Mesendoderm (in vitro differentiated cells): ENCODE measurements around the gene RFX1.

Experiments
- DNase-seq: peaks from one replicate; pipeline ENCODE4 v3.0.0; 2013
- H2AK5ac ChIP-seq: 2 replicates; pipeline ENCODE4 v1.6.1; 2013; ENCODE audit warnings: low read length, inconsistent platforms
- H2BK120ac ChIP-seq: 2 replicates; pipeline ENCODE4 v1.6.1; 2013; ENCODE audit warnings: low read depth, mild to moderate bottlenecking, low read length, moderate library complexity, mixed read lengths
- H2BK15ac ChIP-seq: replicated peaks from 2 replicates; pipeline ENCODE4 v1.6.1; 2013; ENCODE audit warnings: low read depth, mild to moderate bottlenecking, moderate library complexity
- H2BK5ac ChIP-seq: 2 replicates; pipeline ENCODE4 v1.6.1; 2013; ENCODE audit warnings: low read length, inconsistent platforms
- H3K18ac ChIP-seq: 2 replicates; pipeline ENCODE4 v1.6.1; 2013; ENCODE audit warnings: mild to moderate bottlenecking, low read length, mixed read lengths
- H3K23ac ChIP-seq: one replicate; pipeline ENCODE4 v1.6.1; 2013; ENCODE audit warnings: low read length
- H3K27ac ChIP-seq: 2 replicates; pipeline ENCODE4 v1.5.1; 2013; ENCODE audit warnings: low read depth, mild to moderate bottlenecking, inconsistent platforms, low read length, moderate library complexity
- H3K27me3 ChIP-seq: 2 replicates; pipeline ENCODE4 v1.6.1; 2013; ENCODE audit warnings: low read length, control low read depth, mild to moderate bottlenecking, inconsistent platforms; ENCODE audit not compliant: insufficient read depth, poor library complexity
- H3K36me3 ChIP-seq: 2 replicates; pipeline ENCODE4 v1.6.1; 2013; ENCODE audit warnings: low read length, inconsistent platforms; ENCODE audit not compliant: control insufficient read depth, insufficient read depth
- H3K4ac ChIP-seq: one replicate; pipeline ENCODE4 v1.6.1; 2013; ENCODE audit warnings: low read depth, mild to moderate bottlenecking, low read length, moderate library complexity
- H3K4me1 ChIP-seq: 2 replicates; pipeline ENCODE4 v1.6.1; 2013; ENCODE audit warnings: low read depth, low read length, inconsistent platforms; ENCODE audit not compliant: control insufficient read depth
- H3K4me2 ChIP-seq: 2 replicates; pipeline ENCODE4 v1.6.1; 2013; ENCODE audit warnings: low read length
- H3K4me3 ChIP-seq: 2 replicates; pipeline ENCODE4 v1.5.1; 2013; ENCODE audit warnings: mild to moderate bottlenecking, low read length
- H3K56ac ChIP-seq: one replicate; pipeline ENCODE4 v1.6.1; 2013; ENCODE audit warnings: low read length
- H3K79me1 ChIP-seq: 2 replicates; pipeline ENCODE4 v1.6.1; 2013; ENCODE audit warnings: low read length, inconsistent platforms
- H3K79me2 ChIP-seq: 2 replicates; pipeline ENCODE4 v1.6.1; 2013; ENCODE audit warnings: mild to moderate bottlenecking, low read length; ENCODE audit not compliant: control insufficient read depth, insufficient read depth
- H3K9ac ChIP-seq: 2 replicates; pipeline ENCODE4 v1.6.1; 2013; ENCODE audit warnings: low read length, inconsistent platforms
- H4K5ac ChIP-seq: one replicate; pipeline ENCODE4 v1.6.1; 2013; ENCODE audit warnings: low read length
- H4K8ac ChIP-seq: one replicate; pipeline ENCODE4 v1.6.1; 2013; ENCODE audit warnings: low read depth, mild to moderate bottlenecking, control low read depth, low read length, moderate library complexity
- WGBS: extraction: QIAGEN DNeasy Blood & Tissue Kit; methylation state at CpG from one replicate; pipeline ENCODE4 v1.1.7; 2013; ENCODE audit warnings: low lambda C conversion rate, missing lambda C conversion rate; ENCODE audit not compliant: insufficient coverage; ENCODE audit errors: extremely low coverage; 5-methylcytosine and 5-hydroxymethylcytosine counted together

RFX1 gene

GRCh38 chr19:13992025-13992424 is 14.1 kb downstream of the RFX1 start:
- Histone ChIP-seq H3K36me3 (no peaks in the 10 kb centered on the region), H2BK120ac (no peak overlapping the region), H3K9ac (no peak overlapping the region), H2AK5ac (no peak overlapping the region), H3K23ac (no peak overlapping the region), H3K27me3 (no peaks in the 10 kb centered on the region), H4K5ac (no peak overlapping the region), H3K4me1 (no peaks in the 10 kb centered on the region), H3K27ac (no peak overlapping the region), H3K4me2 (no peak overlapping the region), H3K79me2 (no peaks in the 10 kb centered on the region), H4K8ac (no peak overlapping the region), H2BK15ac (no peak overlapping the region), H3K4me3 (no peak overlapping the region), H3K79me1 (no peaks in the 10 kb centered on the region), H3K4ac (no peak overlapping the region), H3K18ac (no peak overlapping the region), H2BK5ac (no peak overlapping the region), H3K56ac (no peak overlapping the region)
- no peak for DNase-seq
- no CpG with 5 or more reads among the region's 7 CpGs for WGBS

DNA sequence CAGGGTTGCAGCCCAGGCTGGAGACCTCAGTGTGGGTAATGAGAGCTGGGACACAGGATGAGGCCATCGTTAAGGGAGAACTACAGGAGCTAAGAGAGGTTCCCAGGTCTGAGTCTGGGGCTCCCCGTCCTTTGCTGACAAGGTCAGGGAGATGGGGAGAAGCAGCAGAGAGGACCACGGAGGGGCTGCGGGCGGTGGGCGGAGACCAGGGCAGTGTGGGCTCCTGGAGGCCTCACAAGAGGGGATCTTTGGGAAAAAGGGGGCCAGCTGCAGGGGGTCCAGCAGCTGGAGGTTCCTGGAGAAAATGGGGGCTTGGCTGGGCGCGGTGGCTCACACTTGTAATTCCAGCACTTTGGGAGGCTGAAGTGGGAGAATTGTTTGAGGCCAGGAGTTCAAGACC is 16.0 kb downstream of the RFX1 start:
- DNase-seq: no peak
- Histone ChIP-seq H3K18ac (no peak overlapping the region), H3K27me3 (no peaks in the 10 kb centered on the region), H3K4ac (no peak overlapping the region), H2BK120ac (no peak overlapping the region), H3K4me3 (no peak overlapping the region), H2BK15ac (no peak overlapping the region), H2BK5ac (no peak overlapping the region), H2AK5ac (no peak overlapping the region), H3K23ac (no peak overlapping the region), H3K79me2 (no peaks in the 10 kb centered on the region), H3K56ac (no peak overlapping the region), H3K36me3 (no peaks in the 10 kb centered on the region), H3K27ac (no peak overlapping the region), H3K79me1 (no peaks in the 10 kb centered on the region), H3K9ac (no peak overlapping the region), H4K5ac (no peak overlapping the region), H3K4me2 (no peak overlapping the region), H4K8ac (no peak overlapping the region), H3K4me1 (peaks cover 3% of the 10 kb centered on the region)
- no CpG with 5 or more reads among the region's 8 CpGs for WGBS

DNA sequence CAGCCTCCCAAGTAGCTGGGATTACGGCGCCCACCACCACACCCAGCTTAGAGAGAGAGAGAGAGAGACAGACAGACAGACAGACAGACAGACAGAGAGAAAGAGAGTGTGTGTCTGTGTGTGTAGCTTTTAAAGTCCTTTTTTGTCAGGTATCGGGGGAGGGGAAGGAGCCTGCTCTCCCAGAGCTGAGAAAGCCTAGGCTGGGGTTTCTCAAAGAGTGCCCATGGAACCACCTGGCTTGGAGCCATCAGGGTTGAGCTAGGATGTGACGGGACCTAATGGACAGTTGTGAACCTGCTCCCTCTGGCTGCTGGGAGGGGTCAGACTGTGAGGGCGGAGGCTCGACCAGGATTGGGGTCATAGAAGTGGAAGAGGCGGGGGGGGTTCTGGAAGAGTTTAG is 16.6 kb downstream of the RFX1 start:
- Histone ChIP-seq H3K79me2 (no peaks in the 10 kb centered on the region), H3K4ac (no peak overlapping the region), H3K9ac (no peak overlapping the region), H3K56ac (no peak overlapping the region), H2BK15ac (no peak overlapping the region), H4K8ac (no peak overlapping the region), H3K18ac (no peak overlapping the region), H3K4me3 (no peak overlapping the region), H3K36me3 (no peaks in the 10 kb centered on the region), H3K4me2 (no peak overlapping the region), H3K27ac (no peak overlapping the region), H4K5ac (no peak overlapping the region), H2BK120ac (no peak overlapping the region), H3K4me1 (peaks cover 3% of the 10 kb centered on the region), H3K79me1 (no peaks in the 10 kb centered on the region), H2AK5ac (no peak overlapping the region), H3K23ac (no peak overlapping the region), H2BK5ac (no peak overlapping the region), H3K27me3 (no peaks in the 10 kb centered on the region)
- WGBS: no CpG with 5 or more reads among the region's 7 CpGs
- DNase-seq: peak; percentile 21

GRCh38 chr19:13987101-13987890 is 18.8 kb downstream of the RFX1 start:
- Histone ChIP-seq H4K8ac (no peak overlapping the region), H3K4me1 (peaks cover 3% of the 10 kb centered on the region), H4K5ac (no peak overlapping the region), H3K56ac (peak overlapping the region; percentile 70), H3K27ac (peak overlapping the region; percentile 63), H3K23ac (no peak overlapping the region), H3K27me3 (no peaks in the 10 kb centered on the region), H2BK15ac (no peak overlapping the region), H3K4me2 (no peak overlapping the region), H3K9ac (peak overlapping the region; percentile 3), H3K79me1 (no peaks in the 10 kb centered on the region), H3K18ac (peak overlapping the region; percentile 41), H3K4me3 (no peak overlapping the region), H3K79me2 (no peaks in the 10 kb centered on the region), H2BK120ac (peak overlapping the region; percentile 39), H3K36me3 (no peaks in the 10 kb centered on the region), H3K4ac (peak overlapping the region; percentile 71), H2BK5ac (peak overlapping the region; percentile 48), H2AK5ac (no peak overlapping the region)
- WGBS: no CpG with 5 or more reads among the region's 17 CpGs
- DNase-seq: no peak

GRCh38 chr19:13986348-13986904 is 19.7 kb downstream of the RFX1 start:
- Histone ChIP-seq H2BK120ac (peak overlapping the region; percentile 39), H3K27ac (peak overlapping the region; percentile 63)

More at GRCh38 chr19:13986348-13986904, 19.7 kb downstream of the RFX1 start:
- no peak overlapping the region for H2BK15ac ChIP-seq
- H3K27me3 ChIP-seq: no peaks in the 10 kb centered on the region
- no peak overlapping the region for H2AK5ac ChIP-seq
- no peak overlapping the region for H3K4me2 ChIP-seq
- H4K5ac ChIP-seq: no peak overlapping the region
- H2BK5ac ChIP-seq: peak overlapping the region; percentile 11
- H3K79me2 ChIP-seq: no peaks in the 10 kb centered on the region
- H3K23ac ChIP-seq: no peak overlapping the region
- peak overlapping the region; percentile 41 for H3K18ac ChIP-seq
- H3K4ac ChIP-seq: peak overlapping the region; percentile 71
- no peak overlapping the region for H4K8ac ChIP-seq
- peak overlapping the region; percentile 6 for H3K9ac ChIP-seq
- H3K4me1 ChIP-seq: peaks cover 3% of the 10 kb centered on the region
- no peak overlapping the region for H3K4me3 ChIP-seq
- no peaks in the 10 kb centered on the region for H3K79me1 ChIP-seq
- no CpG with 5 or more reads among the region's 19 CpGs for WGBS
- DNase-seq: peak; percentile 93
- H3K36me3 ChIP-seq: no peaks in the 10 kb centered on the region
- peak overlapping the region; percentile 63 for H3K56ac ChIP-seq
